ENCODE data around the gene NCSTN. TPM values are rescaled to one million over a fixed set of nuclear protein-coding genes. Genes with fewer than 3 reads are reported as not detected.

Gene NCSTN
- total and polyA plus RNA-seq, 2 of the 13 experiments (the other 11 are each of a cell fraction or from before 2014, with no cell fraction given) = 44.2 to 247 TPM

DNA sequence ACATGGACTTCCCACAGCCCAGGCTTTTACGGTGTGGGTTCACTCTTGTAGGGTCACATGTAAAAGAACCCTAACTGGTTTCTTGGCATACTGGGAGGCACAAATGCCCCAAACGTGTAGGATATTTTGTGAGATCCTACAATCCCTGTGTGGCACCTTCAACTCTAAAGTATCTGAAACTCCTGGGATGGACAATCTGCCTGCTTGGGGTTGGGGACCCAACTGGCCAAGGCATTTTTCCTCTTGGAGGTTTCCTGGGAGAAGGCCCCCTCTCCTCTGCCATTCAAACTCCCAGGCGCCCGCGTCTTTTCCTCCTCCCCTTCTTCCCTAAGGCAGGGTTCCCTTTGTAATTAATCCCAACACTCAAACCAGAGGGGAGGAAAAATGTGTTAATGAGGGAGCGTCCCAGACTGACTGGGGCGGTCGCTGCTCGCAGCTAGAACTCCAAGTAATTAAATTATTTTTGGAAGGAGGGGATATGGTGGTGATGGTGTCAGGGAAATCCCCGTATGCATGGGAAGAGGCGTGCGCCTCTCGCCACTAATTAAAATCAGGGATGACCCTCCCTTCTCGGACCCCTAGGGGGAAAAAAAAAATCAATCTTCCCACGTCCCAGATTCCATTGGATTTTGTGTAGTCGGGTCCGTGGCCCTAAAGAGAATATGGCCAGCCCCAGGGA lies 56.5 kb downstream of the NCSTN start:
- H3K36me3 ChIP-seq (replicated peaks in 1 of 2; ENCODE audit: control insufficient read depth in 1 of 2, insufficient read depth in 2 of 2, low read length in 2 of 2) = no peaks in the 10 kb centered on the region
- POLR2A ChIA-PET = no interaction called here
- H3K4me1 ChIP-seq (ENCODE audit: insufficient read depth, low read length) = peaks cover 7% of the 10 kb centered on the region; the same call in 1 of the 2 replicates
- TF ChIP-seq ZNF430 (CRISPR knock-in tag; IDR thresholded peaks at IDR 0.05) (no peak), HMG20B (CRISPR knock-in tag; conservative IDR thresholded peaks at IDR 0.05) (no peak), CSRNP2 (CRISPR knock-in tag; conservative IDR thresholded peaks at IDR 0.05; ENCODE audit: low read depth) (no peak), MTF2 (CRISPR knock-in tag; IDR thresholded peaks at IDR 0.05; ENCODE audit: borderline replicate concordance) (no peak), HES4 (CRISPR knock-in tag; IDR thresholded peaks at IDR 0.05; ENCODE audit: borderline replicate concordance) (no peak), HOXD1 (CRISPR knock-in tag; IDR thresholded peaks at IDR 0.05) (no peak), TGIF2 (CRISPR knock-in tag; IDR thresholded peaks at IDR 0.05) (no peak), NPAS2 (CRISPR knock-in tag; IDR thresholded peaks at IDR 0.05; ENCODE audit: borderline replicate concordance) (no peak), AKAP8 (CRISPR knock-in tag; IDR thresholded peaks at IDR 0.05) (no peak), SETDB1 (CRISPR knock-in tag; IDR thresholded peaks at IDR 0.05; ENCODE audit: borderline replicate concordance) (no peak), SIN3A (IDR thresholded peaks at IDR 0.05; ENCODE audit: borderline replicate concordance, low read depth, low read length) (no peak), ZNF790 (CRISPR knock-in tag; IDR thresholded peaks at IDR 0.05; ENCODE audit: borderline replicate concordance) (no peak), ZNF230 (CRISPR knock-in tag; IDR thresholded peaks at IDR 0.05) (no peak), SP1 (IDR thresholded peaks at IDR 0.05) (no peak), SP1 (CRISPR knock-in tag; IDR thresholded peaks at IDR 0.05) (no peak), ZNF7 (CRISPR knock-in tag; IDR thresholded peaks at IDR 0.05) (no peak), WIZ (CRISPR knock-in tag; IDR thresholded peaks at IDR 0.05) (no peak)
- H3K9ac ChIP-seq (ENCODE audit: insufficient read depth, low read depth, low read length) = no peak overlapping the region
- DNase-seq (ENCODE audit: low spot score) (no peak), ATAC-seq (no peak), FAIRE-seq (no peak)
- no peaks in the 10 kb centered on the region for H4K20me1 ChIP-seq (ENCODE audit: insufficient read depth, low read length)
- 75% methylated on average over 16 of the region's 17 CpGs for WGBS (ENCODE audit: low lambda C conversion rate)
- no TSS peak for BruUV-seq (replicated peaks)
- no peaks in the 10 kb centered on the region for H3K79me2 ChIP-seq (ENCODE audit: insufficient read depth, low read length)
- in situ Hi-C loops (cut with HindIII; ENCODE audit: extremely low pct_ligation_motif_present, low pct_unique_long_range_greater_than_20kb) = no loop called here
- H3K4me3 ChIP-seq (replicated peaks in 1 of 3; ENCODE audit: insufficient read depth in 1 of 3, low read depth in 2 of 3, low read length in 3 of 3) = peak overlapping the region; percentile 29 to 58 (median 45); a peak in 4 of 6 replicates
- intact Hi-C loops (cut with micrococcal nuclease; ENCODE audit: unreplicated experiment) = no loop called here
- no peak overlapping the region for H3K27ac ChIP-seq (ENCODE audit: extremely low read length, insufficient read depth, low read length)
- peak overlapping the region; percentile 74 for H3K4me2 ChIP-seq (ENCODE audit: low read depth, low read length)
- H3K9me3 ChIP-seq (ENCODE audit: low read length) = no peaks in the 10 kb centered on the region
- CTCF ChIA-PET (ENCODE audit: low intra/inter-chr PET ratio, low total read pairs) = no interaction called here
- no peak overlapping the region for H2AFZ ChIP-seq (ENCODE audit: low read length)
- H3K27me3 ChIP-seq (ENCODE audit: control insufficient read depth in 1 of 2, insufficient read depth in 2 of 2, low read length in 2 of 2) = peaks cover 13 to 63% of the 10 kb centered on the region in 2 experiments

All from HepG2 (cell line).